Hepatocyte (in vitro differentiated cells): ENCODE measurements around the gene MAB21L1. TPM values are rescaled to one million over a fixed set of nuclear protein-coding genes. Genes with fewer than 3 reads are reported as not detected.
A peak's percentile ranks its signal among the peaks of the same experiment; 100 is the strongest.

Experiments used
- DNase-seq: peaks from one replicate; pipeline ENCODE4 v3.0.0-alpha.2; 2016; ENCODE audit warnings: low spot score
- H2AFZ ChIP-seq: fragments of 200-600 bp; sonication (generic); 2 replicates; pipeline ENCODE4 v1.6.0; 2016; ENCODE audit warnings: antibody characterized with exemption, mild to moderate bottlenecking
- H3K27ac ChIP-seq: fragments of 200-600 bp; sonication (generic); 2 replicates; pipeline ENCODE4 v1.5.1; 2016; ENCODE audit warnings: mild to moderate bottlenecking
- H3K27me3 ChIP-seq: fragments of 200-600 bp; sonication (generic); 2 replicates; pipeline ENCODE4 v1.6.1; 2016
- H3K36me3 ChIP-seq: fragments of 200-600 bp; sonication (generic); replicated peaks from 2 replicates; pipeline ENCODE4 v1.5.1; 2016; ENCODE audit warnings: low read depth; ENCODE audit not compliant: insufficient read depth
- H3K4me1 ChIP-seq: fragments of 200-600 bp; sonication (generic); 2 replicates; pipeline ENCODE4 v1.5.1; 2016; ENCODE audit warnings: mild to moderate bottlenecking, moderate library complexity; ENCODE audit not compliant: insufficient read depth
- H3K4me2 ChIP-seq: fragments of 200-600 bp; sonication (generic); 2 replicates; pipeline ENCODE4 v1.6.0; 2016
- H3K4me3 ChIP-seq: fragments of 200-600 bp; sonication (generic); 2 replicates; pipeline ENCODE4 v1.5.1; 2016; ENCODE audit warnings: mild to moderate bottlenecking
- H3K79me2 ChIP-seq: fragments of 200-600 bp; sonication (generic); 2 replicates; pipeline ENCODE4 v1.6.0; 2017; ENCODE audit warnings: mild to moderate bottlenecking
- H3K9me2 ChIP-seq: fragments of 200-600 bp; sonication (generic); replicated peaks from 2 replicates; pipeline ENCODE4 v1.6.0; 2017; ENCODE audit warnings: mild to moderate bottlenecking; ENCODE audit not compliant: insufficient read depth
- H3K9me3 ChIP-seq: fragments of 200-600 bp; sonication (generic); 2 replicates; pipeline ENCODE4 v1.5.1; 2016; ENCODE audit warnings: low read depth, mild to moderate bottlenecking
- H4K20me1 ChIP-seq: fragments of 200-600 bp; sonication (generic); 2 replicates; pipeline ENCODE4 v1.6.0; 2016; ENCODE audit warnings: mild to moderate bottlenecking; ENCODE audit not compliant: insufficient read depth, poor library complexity, severe bottlenecking
- EZH2 ChIP-seq: fragments of 200-600 bp; sonication (generic); IDR thresholded peaks from 2 replicates; pipeline ENCODE4 v1.6.1; 2016; ENCODE audit warnings: antibody characterized with exemption, mild to moderate bottlenecking, borderline replicate concordance
- EZH2phosphoT487 ChIP-seq: fragments of 200-600 bp; sonication (generic); IDR thresholded peaks from one replicate; pipeline ENCODE4 v1.6.1; 2018; ENCODE audit warnings: antibody characterized with exemption, mild to moderate bottlenecking, low read depth, moderate library complexity; ENCODE audit not compliant: unreplicated experiment, severe bottlenecking
- WGBS: methylation state at CpG from one replicate; pipeline ENCODE4 v1.1.6; 2016; ENCODE audit warnings: low lambda C conversion rate; ENCODE audit errors: missing lambda C conversion rate; 5-methylcytosine and 5-hydroxymethylcytosine counted together
- polyA plus RNA-seq: library from polyadenylated mRNA; unstranded; fragments of >200 nt; fragmentation: Nextera tagmentation; extraction: Ambion mirVana; gene quantifications from 2 replicates; pipeline ENCODE4 v1.2.1, GENCODE V29; 2016
- total RNA-seq: library from RNA; depleted of rRNA; stranded (reverse); fragments of >200 nt; gene quantifications from 2 replicates; pipeline ENCODE4 v1.2.3, GENCODE V29; 2014
- TF ChIP-seq, protein P1 (sequence below): fragments of 200-600 bp; sonication (generic); IDR thresholded peaks from 2 replicates; pipeline ENCODE4 v1.5.1; 2016; ENCODE audit warnings: antibody characterized with exemption, mild to moderate bottlenecking; ENCODE audit not compliant: poor library complexity

Gene MAB21L1
- total and polyA plus RNA-seq, 2 experiments from 2014 or later, result 10.6 to 16.9 TPM

DNA sequence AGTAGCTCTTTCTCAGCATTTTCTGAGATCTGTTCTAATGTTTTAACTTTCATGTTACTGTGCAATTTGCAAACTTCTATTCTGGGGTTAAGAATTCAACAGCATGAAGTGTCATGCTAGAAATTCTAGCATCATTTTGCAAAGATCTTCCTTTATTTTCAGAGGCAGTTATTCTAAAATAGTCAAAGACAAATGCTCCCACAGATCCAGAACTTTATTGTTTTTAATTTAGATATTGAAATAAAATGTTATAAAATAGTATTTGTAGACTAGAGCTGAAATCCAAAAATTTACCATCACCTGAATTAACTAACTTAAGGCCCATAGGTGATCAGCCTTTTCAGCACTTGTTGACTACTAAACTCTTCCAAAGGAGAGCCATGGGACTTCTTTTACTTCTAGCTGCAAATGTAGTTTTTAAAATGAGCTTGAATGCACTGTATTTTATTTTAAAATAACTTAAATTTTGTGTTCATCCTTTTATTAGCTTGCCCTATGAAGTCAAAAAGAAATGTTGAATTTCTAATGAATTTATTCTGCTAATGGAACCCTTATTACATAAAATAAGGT is 3.2 kb downstream of the MAB21L1 start:
- Histone ChIP-seq H2AFZ (no peak overlapping the region), H3K4me3 (peak overlapping the region; percentile 20), H3K27me3 (peaks cover 93% of the 10 kb centered on the region), H3K4me1 (no peaks in the 10 kb centered on the region), H3K4me2 (peak overlapping the region; percentile 83), H3K9me3 (no peaks in the 10 kb centered on the region), H3K27ac (peak overlapping the region; percentile 95), H4K20me1 (no peaks in the 10 kb centered on the region), H3K36me3 (no peaks in the 10 kb centered on the region), H3K79me2 (peaks cover 44% of the 10 kb centered on the region), H3K9me2 (no peaks in the 10 kb centered on the region)
- no peak for DNase-seq
- TF ChIP-seq EZH2 (no peak), EZH2phosphoT487 (no peak)
- TF ChIP-seq, protein P1, sequence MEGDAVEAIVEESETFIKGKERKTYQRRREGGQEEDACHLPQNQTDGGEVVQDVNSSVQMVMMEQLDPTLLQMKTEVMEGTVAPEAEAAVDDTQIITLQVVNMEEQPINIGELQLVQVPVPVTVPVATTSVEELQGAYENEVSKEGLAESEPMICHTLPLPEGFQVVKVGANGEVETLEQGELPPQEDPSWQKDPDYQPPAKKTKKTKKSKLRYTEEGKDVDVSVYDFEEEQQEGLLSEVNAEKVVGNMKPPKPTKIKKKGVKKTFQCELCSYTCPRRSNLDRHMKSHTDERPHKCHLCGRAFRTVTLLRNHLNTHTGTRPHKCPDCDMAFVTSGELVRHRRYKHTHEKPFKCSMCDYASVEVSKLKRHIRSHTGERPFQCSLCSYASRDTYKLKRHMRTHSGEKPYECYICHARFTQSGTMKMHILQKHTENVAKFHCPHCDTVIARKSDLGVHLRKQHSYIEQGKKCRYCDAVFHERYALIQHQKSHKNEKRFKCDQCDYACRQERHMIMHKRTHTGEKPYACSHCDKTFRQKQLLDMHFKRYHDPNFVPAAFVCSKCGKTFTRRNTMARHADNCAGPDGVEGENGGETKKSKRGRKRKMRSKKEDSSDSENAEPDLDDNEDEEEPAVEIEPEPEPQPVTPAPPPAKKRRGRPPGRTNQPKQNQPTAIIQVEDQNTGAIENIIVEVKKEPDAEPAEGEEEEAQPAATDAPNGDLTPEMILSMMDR, result no peak

DNA sequence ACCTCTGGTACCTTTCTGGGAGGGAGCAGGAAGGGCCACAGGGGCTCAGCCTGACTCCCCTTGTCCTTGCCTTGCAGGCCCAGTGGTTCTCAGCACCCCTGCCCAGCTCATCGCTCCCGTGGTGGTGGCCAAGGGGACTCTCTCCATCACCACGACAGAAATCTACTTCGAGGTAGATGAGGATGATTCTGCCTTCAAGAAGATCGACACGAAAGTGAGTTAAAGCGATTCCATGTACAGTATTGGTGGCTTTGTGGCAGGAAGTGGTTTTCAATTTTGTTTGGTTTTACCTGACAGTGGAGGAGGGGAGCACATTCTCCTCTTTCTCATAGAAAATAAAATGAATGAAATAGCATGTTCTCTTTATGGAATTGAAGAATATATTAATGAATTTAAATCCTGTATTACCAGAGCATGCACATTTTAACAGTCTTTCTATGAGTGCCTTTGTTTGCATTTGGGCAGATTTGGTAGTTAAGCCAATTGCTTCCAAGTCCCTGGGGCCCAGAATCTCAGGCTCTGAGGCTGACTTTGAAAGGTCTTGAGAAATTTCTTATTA is 4.1 kb downstream of the MAB21L1 start:
- H3K36me3 ChIP-seq, result no peaks in the 10 kb centered on the region
- H2AFZ ChIP-seq, result no peak overlapping the region
- H3K4me1 ChIP-seq, result no peaks in the 10 kb centered on the region
- H3K9me3 ChIP-seq, result no peaks in the 10 kb centered on the region
- no peak for TF ChIP-seq EZH2phosphoT487
- TF ChIP-seq EZH2, result no peak
- TF ChIP-seq, protein P1, result no peak
- H4K20me1 ChIP-seq, result no peaks in the 10 kb centered on the region
- H3K27ac ChIP-seq, result peak overlapping the region; percentile 95
- 27% methylated on average over 7 of the region's 7 CpGs for WGBS
- H3K27me3 ChIP-seq, result peaks cover 87% of the 10 kb centered on the region
- H3K9me2 ChIP-seq, result no peaks in the 10 kb centered on the region
- peaks cover 44% of the 10 kb centered on the region for H3K79me2 ChIP-seq
- no peak for DNase-seq
- peak overlapping the region; percentile 83 for H3K4me2 ChIP-seq
- H3K4me3 ChIP-seq, result peak overlapping the region; percentile 20

DNA sequence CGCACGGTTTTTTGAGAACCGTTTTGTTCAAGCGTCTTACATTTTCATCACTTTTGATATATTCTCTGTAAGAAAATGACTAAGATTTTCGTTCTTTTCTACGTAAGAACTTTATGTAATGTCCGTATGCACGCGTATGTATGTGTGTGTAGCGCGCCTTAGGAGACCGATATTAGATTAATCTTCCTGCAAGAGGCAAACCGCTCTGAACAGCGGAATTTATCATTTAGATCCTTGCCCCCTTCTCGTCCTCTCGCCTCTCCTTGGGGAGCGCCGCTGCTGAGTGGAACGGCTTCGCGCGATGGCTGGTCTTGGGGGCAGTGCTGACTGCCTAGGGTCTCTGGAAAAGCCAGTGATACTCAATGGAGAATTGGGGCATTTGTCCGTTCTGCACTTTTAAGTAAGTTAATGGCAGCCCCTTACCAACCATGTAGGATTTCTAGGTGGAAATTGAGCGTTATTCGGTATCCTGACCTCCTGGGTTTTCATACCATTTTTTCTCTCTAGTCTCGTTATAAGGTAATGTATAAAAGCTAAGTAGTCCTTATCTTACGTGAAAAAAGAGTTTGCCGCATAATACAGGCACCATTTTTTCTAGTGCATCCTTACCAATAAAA is 4.7 kb downstream of the MAB21L1 start:
- Histone ChIP-seq H3K9me2 (no peaks in the 10 kb centered on the region), H3K27me3 (peaks cover 82% of the 10 kb centered on the region), H3K27ac (peak overlapping the region; percentile 95), H3K9me3 (no peaks in the 10 kb centered on the region), H3K79me2 (peaks cover 40% of the 10 kb centered on the region), H2AFZ (no peak overlapping the region), H4K20me1 (no peaks in the 10 kb centered on the region), H3K4me2 (peak overlapping the region; percentile 83), H3K4me1 (no peaks in the 10 kb centered on the region), H3K36me3 (no peaks in the 10 kb centered on the region), H3K4me3 (peak overlapping the region; percentile 20)
- peak; percentile 16 for DNase-seq
- WGBS, result 10% methylated on average over 28 of the region's 28 CpGs
- TF ChIP-seq, protein P1, result no peak
- TF ChIP-seq EZH2phosphoT487 (peak; percentile 38), EZH2 (peak; percentile 79)
